Natural killer cell (primary cell): ENCODE measurements around the gene COL20A1. TPM values are rescaled to one million over a fixed set of nuclear protein-coding genes. Genes with fewer than 3 reads are reported as not detected.

ENCODE experiments used
- ATAC-seq, 3 donors: fragments of 150-1000 bp in 2 of 3; fragments of 200-7000 bp in 1 of 3; cut with Tn5 transposase; 1 replicate in 1 of 3; 2 replicates in 2 of 3; pipeline ENCODE4 v1.10.0; 2021; ENCODE audit warnings: mild to moderate bottlenecking in 2 of 3, moderate library complexity in 2 of 3
- DNase-seq, 2 donors: peaks; one replicate each; pipeline versions ENCODE4 v3.0.0 to v3.0.0-alpha.2; 2013 to 2021; ENCODE audit warnings: mixed read lengths in 1 of 2
- H3K27ac ChIP-seq: one replicate; pipeline ENCODE4 v1.5.1; 2013; ENCODE audit warnings: mild to moderate bottlenecking, low read length
- H3K27me3 ChIP-seq: one replicate; pipeline ENCODE4 v1.6.1; 2013; ENCODE audit warnings: low read length; ENCODE audit not compliant: control insufficient read depth, insufficient read depth
- H3K36me3 ChIP-seq: one replicate; pipeline ENCODE4 v1.6.1; 2013; ENCODE audit warnings: low read length; ENCODE audit not compliant: control insufficient read depth, insufficient read depth
- H3K4me1 ChIP-seq: one replicate; pipeline ENCODE4 v1.6.1; 2013; ENCODE audit warnings: low read length; ENCODE audit not compliant: control insufficient read depth, insufficient read depth
- H3K4me3 ChIP-seq: one replicate; pipeline ENCODE4 v1.5.1; 2013; ENCODE audit warnings: low read length
- H3K9me3 ChIP-seq: one replicate; pipeline ENCODE4 v1.6.1; 2013; ENCODE audit warnings: low read length; ENCODE audit not compliant: control insufficient read depth, insufficient read depth
- H3K27ac Mint-ChIP-seq, 2 donors: one replicate each; pipeline ENCODE4 v1.8.0; 2022; ENCODE audit warnings: mild to moderate bottlenecking in 2 of 2, mixed read lengths in 2 of 2, moderate library complexity in 1 of 2
- H3K27me3 Mint-ChIP-seq, 2 donors: one replicate each; pipeline ENCODE4 v1.8.0; 2022; ENCODE audit warnings: low read depth in 2 of 2, mixed read lengths in 2 of 2
- H3K36me3 Mint-ChIP-seq: one replicate; pipeline ENCODE4 v1.8.0; 2022; ENCODE audit warnings: mixed read lengths
- H3K4me1 Mint-ChIP-seq, 2 donors: one replicate each; pipeline ENCODE4 v1.8.0; 2022; ENCODE audit warnings: mixed read lengths in 2 of 2
- H3K4me3 Mint-ChIP-seq: one replicate; pipeline ENCODE4 v1.8.0; 2022; ENCODE audit warnings: mild to moderate bottlenecking, moderate library complexity, mixed read lengths
- H3K9me3 Mint-ChIP-seq, 2 donors: one replicate each; pipeline ENCODE4 v1.8.0; 2022; ENCODE audit warnings: mixed read lengths in 2 of 2
- CTCF ChIP-seq: fragments of 200-600 bp; IDR thresholded peaks from one replicate; pipeline ENCODE4 v1.8.0; 2022; ENCODE audit warnings: antibody characterized with exemption
- WGBS: methylation state at CpG from one replicate; pipeline ENCODE4 v1.1.7; 2013; ENCODE audit warnings: missing lambda C conversion rate; ENCODE audit not compliant: insufficient coverage; 5-methylcytosine and 5-hydroxymethylcytosine counted together
- intact Hi-C: fragments of 100-400 bp; cut with micrococcal nuclease; formaldehyde crosslinking; loops from one replicate; pipeline ENCODE4 v1.14.2; 2022
- total RNA-seq, 4 donors: library from RNA; stranded (reverse); fragments of 120-200 nt in 1 of 4; gene quantifications; one replicate each; pipeline versions ENCODE4 v1.2.3 to v1.2.4, GENCODE V29; 2013 to 2022

The COL20A1 gene
- total RNA-seq, 3 donors from 2014 or later (not counting 1 experiment from before 2014, with no cell fraction given): 0.12 to 0.33 TPM; not detected in 1

- no peak for DNase-seq
These were observed 49.8 kb downstream of the COL20A1 start for GRCh38 chr20:63342561-63343459.

GRCh38 chr20:63343460-63344445 is 50.8 kb downstream of the COL20A1 start:
- 74% methylated on average over 37 of the region's 37 CpGs for WGBS

More at GRCh38 chr20:63342561-63343459, 49.8 kb downstream of the COL20A1 start:
- no peaks in the 10 kb centered on the region for H3K9me3 ChIP-seq
- H3K9me3 Mint-ChIP-seq: no peaks in the 10 kb centered on the region
- H3K4me1 Mint-ChIP-seq: no peaks in the 10 kb centered on the region
- TF ChIP-seq CTCF: no peak
- intact Hi-C loops: no loop called here
- no peak overlapping the region for H3K4me3 Mint-ChIP-seq
- H3K36me3 ChIP-seq: no peaks in the 10 kb centered on the region
- WGBS: 92% methylated on average over 59 of the region's 59 CpGs
- H3K27ac ChIP-seq: no peak overlapping the region
- no peaks in the 10 kb centered on the region for H3K27me3 ChIP-seq
- H3K27ac Mint-ChIP-seq: no peak overlapping the region
- no peaks in the 10 kb centered on the region for H3K36me3 Mint-ChIP-seq
- no peak overlapping the region for H3K4me3 ChIP-seq
- no peak for ATAC-seq
- no peaks in the 10 kb centered on the region for H3K4me1 ChIP-seq
- peaks cover 4 to 18% of the 10 kb centered on the region in 2 donors for H3K27me3 Mint-ChIP-seq

GRCh38 chr20:63344616-63345327 is 51.8 kb downstream of the COL20A1 start:
- Histone ChIP-seq H3K27ac (no peak overlapping the region), H3K9me3 (no peaks in the 10 kb centered on the region), H3K4me1 (no peaks in the 10 kb centered on the region), H3K27me3 (no peaks in the 10 kb centered on the region), H3K4me3 (no peak overlapping the region), H3K36me3 (no peaks in the 10 kb centered on the region)
- no peaks in the 10 kb centered on the region for H3K36me3 Mint-ChIP-seq
- H3K4me3 Mint-ChIP-seq: no peak overlapping the region
- 75% methylated on average over 21 of the region's 21 CpGs for WGBS
- intact Hi-C loops: no loop called here
- no peak for DNase-seq
- no peaks in the 10 kb centered on the region for H3K9me3 Mint-ChIP-seq
- H3K27me3 Mint-ChIP-seq: peaks cover 0 to 18% of the 10 kb centered on the region in 2 donors
- no peak for ATAC-seq
- H3K4me1 Mint-ChIP-seq: no peaks in the 10 kb centered on the region
- TF ChIP-seq CTCF: no peak
- H3K27ac Mint-ChIP-seq: no peak overlapping the region

More at GRCh38 chr20:63343460-63344445, 50.8 kb downstream of the COL20A1 start:
- Histone ChIP-seq H3K4me3 (no peak overlapping the region), H3K27me3 (no peaks in the 10 kb centered on the region), H3K27ac (no peak overlapping the region), H3K4me1 (no peaks in the 10 kb centered on the region), H3K36me3 (no peaks in the 10 kb centered on the region), H3K9me3 (no peaks in the 10 kb centered on the region)
- H3K27me3 Mint-ChIP-seq: peaks cover 0 to 18% of the 10 kb centered on the region in 2 donors
- no peak for DNase-seq
- intact Hi-C loops: no loop called here
- no peak for ATAC-seq
- H3K4me1 Mint-ChIP-seq: no peaks in the 10 kb centered on the region
- TF ChIP-seq CTCF: no peak
- no peaks in the 10 kb centered on the region for H3K9me3 Mint-ChIP-seq
- no peak overlapping the region for H3K4me3 Mint-ChIP-seq
- H3K27ac Mint-ChIP-seq: no peak overlapping the region
- no peaks in the 10 kb centered on the region for H3K36me3 Mint-ChIP-seq
